Thyroid gland (tissue), 4 donors: ENCODE data around the gene KCNJ14. TPM values are rescaled to one million over a fixed set of nuclear protein-coding genes. Genes with fewer than 3 reads are reported as not detected.

ENCODE experiments used
- DNase-seq, 2 donors: peaks; one replicate each; pipeline ENCODE4 v3.0.0-alpha.2; 2019
- H3K27ac ChIP-seq, 3 donors: fragments of 200-600 bp; sonication (generic); 1 replicate in 2 of 3; 2 replicates in 1 of 3; pipeline ENCODE4 v1.5.1; 2016 to 2019; ENCODE audit warnings: mild to moderate bottlenecking in 1 of 3, moderate library complexity in 1 of 3
- H3K27me3 ChIP-seq: fragments of 200-600 bp; sonication (generic); one replicate; pipeline ENCODE4 v1.5.1; 2019
- H3K36me3 ChIP-seq, 2 donors: fragments of 200-600 bp; sonication (generic); one replicate each; pipeline ENCODE4 v1.5.1; 2016 to 2019
- H3K4me1 ChIP-seq, 2 donors: fragments of 200-600 bp; sonication (generic); one replicate each; pipeline ENCODE4 v1.5.1; 2017 to 2019
- H3K4me3 ChIP-seq, 3 donors: fragments of 200-600 bp; sonication (generic); replicated peaks in 1 of 3; 1 replicate in 2 of 3; 2 replicates in 1 of 3; pipeline ENCODE4 v1.5.1; 2016; ENCODE audit warnings: mild to moderate bottlenecking in 1 of 3
- H3K9me3 ChIP-seq: fragments of 200-600 bp; sonication (generic); one replicate; pipeline ENCODE4 v1.5.1; 2017
- CTCF ChIP-seq, 6 experiments: fragments of 200-600 bp in 3 of 6; fragments of 450-650 bp in 3 of 6; sonication (generic) in 3 of 6; IDR thresholded peaks; one replicate each; pipeline ENCODE4 v1.5.1; 2016 to 2019; ENCODE audit warnings: antibody characterized with exemption in 6 of 6, mild to moderate bottlenecking in 2 of 6, inconsistent platforms in 1 of 6, moderate library complexity in 1 of 6
- POLR2A ChIP-seq, 2 donors: fragments of 450-650 bp; IDR thresholded peaks; one replicate each; pipeline ENCODE4 v1.6.1; 2017; ENCODE audit warnings: antibody characterized with exemption in 2 of 2, mild to moderate bottlenecking in 2 of 2, moderate library complexity in 1 of 2
- WGBS, 2 donors: methylation state at CpG; one replicate each; pipeline ENCODE4 v1.1.5; 2017; 5-methylcytosine and 5-hydroxymethylcytosine counted together
- intact Hi-C: fragments of 100-400 bp; cut with DNase I; formaldehyde crosslinking; loops from one replicate; pipeline ENCODE4 v1.15.1; 2023
- total RNA-seq, 4 donors: library from RNA; depleted of rRNA; stranded (reverse); fragments of >200 nt; gene quantifications; one replicate each; pipeline ENCODE4 v1.2.3, GENCODE V29; 2016

The KCNJ14 gene
- total RNA-seq, 4 donors from 2014 or later = 1.2 to 1.9 (median 1.4) TPM

GRCh38 chr19:48480183-48480557, 24.8 kb downstream of the KCNJ14 start:
- peak overlapping the region in 1 of 3 donors; percentile 40 for H3K4me3 ChIP-seq
- H3K27me3 ChIP-seq = no peaks in the 10 kb centered on the region
- TF ChIP-seq POLR2A (IDR thresholded peaks at IDR 0.05) (no peak), CTCF (IDR thresholded peaks at IDR 0.05) (no peak)
- peak overlapping the region; percentile 55 to 65 (median 64) for H3K27ac ChIP-seq
- intact Hi-C loops = no loop called here
- H3K9me3 ChIP-seq = no peaks in the 10 kb centered on the region
- DNase-seq = peak in 1 of 2 donors; percentile 33
- H3K4me1 ChIP-seq = peaks cover 0 to 4% of the 10 kb centered on the region in 2 donors
- H3K36me3 ChIP-seq = peaks cover 30 to 31% of the 10 kb centered on the region in 2 donors
- 44 to 50% methylated on average over 17 to 30 of the region's 32 CpGs for WGBS, 2 donors

- peaks cover 23 to 25% of the 10 kb centered on the region in 2 donors for H3K36me3 ChIP-seq
- intact Hi-C loops = no loop called here
- H3K4me1 ChIP-seq = peaks cover 0 to 4% of the 10 kb centered on the region in 2 donors
- DNase-seq = no peak
- H3K4me3 ChIP-seq = peak overlapping the region in 1 of 3 donors; percentile 40
- no peak for TF ChIP-seq CTCF (IDR thresholded peaks at IDR 0.05)
- peak in 1 of 2 donors; percentile 21 for TF ChIP-seq POLR2A (IDR thresholded peaks at IDR 0.05)
- peak overlapping the region; percentile 55 to 65 (median 64) for H3K27ac ChIP-seq
- 50 to 57% methylated on average over 52 of the region's 52 CpGs for WGBS, 2 donors
- H3K9me3 ChIP-seq = no peaks in the 10 kb centered on the region
- no peaks in the 10 kb centered on the region for H3K27me3 ChIP-seq
Observed at GRCh38 chr19:48480558-48481500, 25.5 kb downstream of the KCNJ14 start.

GRCh38 chr19:48481846-48482639, 26.7 kb downstream of the KCNJ14 start:
- Histone ChIP-seq H3K27me3 (no peaks in the 10 kb centered on the region), H3K27ac (no peak overlapping the region), H3K36me3 (peaks cover 16 to 19% of the 10 kb centered on the region in 2 donors), H3K4me3 (no peak overlapping the region), H3K9me3 (no peaks in the 10 kb centered on the region), H3K4me1 (peaks cover 0 to 4% of the 10 kb centered on the region in 2 donors)
- intact Hi-C loops = no loop called here
- WGBS, 2 donors = 75 to 76% methylated on average over 7 of the region's 7 CpGs
- TF ChIP-seq POLR2A (IDR thresholded peaks at IDR 0.05) (no peak), CTCF (IDR thresholded peaks at IDR 0.05) (no peak)
- no peak for DNase-seq

- Histone ChIP-seq H3K27me3 (no peaks in the 10 kb centered on the region), H3K36me3 (peaks cover 10 to 11% of the 10 kb centered on the region in 2 donors), H3K4me3 (no peak overlapping the region), H3K4me1 (peaks cover 10 to 15% of the 10 kb centered on the region in 2 donors), H3K27ac (no peak overlapping the region), H3K9me3 (no peaks in the 10 kb centered on the region)
- 92 to 100% methylated on average over 1 of the region's 3 CpGs for WGBS, 2 donors
- intact Hi-C loops = no loop called here
- no peak for TF ChIP-seq CTCF (IDR thresholded peaks at IDR 0.05)
- no peak for TF ChIP-seq POLR2A (IDR thresholded peaks at IDR 0.05)
- no peak for DNase-seq
Observed at GRCh38 chr19:48483301-48483700, 27.9 kb downstream of the KCNJ14 start.
